Ovary (tissue), 9 donors: ENCODE data around the gene UGCG. TPM values are rescaled to one million over a fixed set of nuclear protein-coding genes. Genes with fewer than 3 reads are reported as not detected.

Experiments
- DNase-seq, 5 donors: peaks; one replicate each; pipeline ENCODE4 v3.0.0-alpha.2; 2019 to 2020
- H3K27ac ChIP-seq, 2 donors: fragments of 200-600 bp; one replicate each; pipeline versions ENCODE4 v1.5.1 to v1.8.0; 2019 to 2022
- H3K27me3 ChIP-seq: fragments of 200-600 bp; one replicate; pipeline ENCODE4 v1.8.0; 2022
- H3K36me3 ChIP-seq: fragments of 200-600 bp; sonication (generic); one replicate; pipeline ENCODE4 v1.5.1; 2019
- H3K4me1 ChIP-seq: one replicate; pipeline ENCODE4 v1.8.1; 2013; ENCODE audit warnings: mild to moderate bottlenecking, moderate library complexity; ENCODE audit not compliant: insufficient read depth
- H3K4me3 ChIP-seq: fragments of 200-600 bp; sonication (generic); one replicate; pipeline ENCODE4 v1.5.1; 2017
- H3K9me3 ChIP-seq, 2 donors: fragments of 200-600 bp in 1 of 2; sonication (generic) in 1 of 2; one replicate each; pipeline versions ENCODE4 v1.5.1 to v1.8.1; 2013 to 2019; ENCODE audit warnings: mild to moderate bottlenecking in 1 of 2, moderate library complexity in 1 of 2
- EP300 ChIP-seq: sonication (generic); formaldehyde crosslinking; IDR thresholded peaks from one replicate; pipeline ENCODE4 v1.6.1; 2017; ENCODE audit warnings: antibody characterized with exemption
- POLR2A ChIP-seq: fragments of 450-650 bp; IDR thresholded peaks from one replicate; pipeline ENCODE4 v1.6.1; 2017; ENCODE audit warnings: antibody characterized with exemption, mild to moderate bottlenecking, moderate library complexity
- WGBS, 3 donors: extraction: QIAGEN DNeasy Blood & Tissue Kit in 1 of 3; methylation state at CpG; one replicate each; pipeline versions ENCODE4 v1.1.5 to v1.1.7; 2013 to 2017; 5-methylcytosine and 5-hydroxymethylcytosine counted together
- intact Hi-C, 4 donors: fragments of 100-400 bp; cut with DNase I; formaldehyde crosslinking; loops; one replicate each; pipeline versions ENCODE4 v1.11.0 to v1.15.1; 2022 to 2023
- polyA plus RNA-seq, 2 donors: library from polyadenylated mRNA; stranded (reverse); fragments of 200-250 nt in 1 of 2; fragments of 350-450 nt in 1 of 2; fragmentation: Illumina TruSeq in 1 of 2; extraction: RNeasy Lipid Tissue Mini Kit (QIAGEN cat#74804) in 1 of 2; gene quantifications; one replicate each; pipeline ENCODE4 v1.2.3, GENCODE V29; 2013 to 2014
- total RNA-seq, 7 donors: library from RNA; depleted of rRNA in 2 of 7; stranded (reverse); fragments of >200 nt in 2 of 7; fragmentation: NEBNext Ultra II Directional in 3 of 7; extraction: Animal tissue kit (Norgen Biotek cat#: 25700) in 3 of 7; gene quantifications; one replicate each; pipeline versions ENCODE4 v1.1.0 to v1.2.4, GENCODE V29; 2016 to 2023
- TF ChIP-seq, protein P1 (sequence below), 3 donors: fragments of 450-650 bp in 2 of 3; fragments of 200-600 bp in 1 of 3; IDR thresholded peaks; one replicate each; pipeline versions ENCODE4 v1.5.1 to v1.8.0; 2016 to 2022; ENCODE audit warnings: antibody characterized with exemption in 3 of 3, mild to moderate bottlenecking in 1 of 3
- donor health status: DM: no; HTN: no; CAD: no; lungs with moderate emphysema.
- donor health status: DM: no; HTN: no; CAD: no.
- donor health status: Bipolar disorder and iron deficiency.
- donor health status: DM: yes; HTN: yes; CAD: no.
- donor health status: DM: no; HTN: no; CAD: no.
- donor health status: DM: yes; HTN: yes; CAD: no.

UGCG gene
- total and polyA plus RNA-seq, 9 donors, result 13.1 to 74.1 (median 19.8) TPM

DNA sequence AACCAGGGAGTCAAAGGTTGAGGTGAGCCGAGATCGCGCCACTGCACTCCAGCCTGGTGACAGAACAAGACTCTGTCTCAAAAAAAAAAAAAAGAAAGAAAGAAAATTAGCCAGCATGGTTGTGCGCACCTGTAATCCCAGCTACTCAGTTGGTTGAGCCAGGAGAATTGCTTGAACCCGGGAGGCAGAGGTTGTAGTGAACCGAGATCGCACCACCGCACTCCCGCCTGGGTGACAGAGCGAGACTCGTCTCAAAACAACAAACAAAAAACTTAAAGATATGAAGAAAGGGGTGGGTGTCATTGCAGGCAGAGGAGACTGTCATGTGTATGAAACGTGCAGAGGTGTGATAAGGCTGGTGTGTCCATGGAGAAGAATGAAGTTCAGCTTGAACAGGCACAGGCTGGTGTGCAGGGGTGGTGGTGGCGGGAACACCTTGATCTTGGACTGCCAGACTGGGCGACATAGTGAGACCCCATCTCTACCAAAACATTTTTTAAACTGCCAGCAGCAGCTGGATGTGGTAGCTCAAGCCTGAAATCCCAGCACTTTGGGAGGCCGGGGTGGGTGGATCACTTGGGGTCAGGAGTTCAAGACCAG is 69.6 kb downstream of the UGCG start:
- Histone ChIP-seq H3K27ac (no peak overlapping the region), H3K27me3 (no peaks in the 10 kb centered on the region), H3K36me3 (no peaks in the 10 kb centered on the region), H3K4me3 (no peak overlapping the region), H3K9me3 (no peaks in the 10 kb centered on the region), H3K4me1 (no peaks in the 10 kb centered on the region)
- no peak for DNase-seq
- TF ChIP-seq, protein P1, sequence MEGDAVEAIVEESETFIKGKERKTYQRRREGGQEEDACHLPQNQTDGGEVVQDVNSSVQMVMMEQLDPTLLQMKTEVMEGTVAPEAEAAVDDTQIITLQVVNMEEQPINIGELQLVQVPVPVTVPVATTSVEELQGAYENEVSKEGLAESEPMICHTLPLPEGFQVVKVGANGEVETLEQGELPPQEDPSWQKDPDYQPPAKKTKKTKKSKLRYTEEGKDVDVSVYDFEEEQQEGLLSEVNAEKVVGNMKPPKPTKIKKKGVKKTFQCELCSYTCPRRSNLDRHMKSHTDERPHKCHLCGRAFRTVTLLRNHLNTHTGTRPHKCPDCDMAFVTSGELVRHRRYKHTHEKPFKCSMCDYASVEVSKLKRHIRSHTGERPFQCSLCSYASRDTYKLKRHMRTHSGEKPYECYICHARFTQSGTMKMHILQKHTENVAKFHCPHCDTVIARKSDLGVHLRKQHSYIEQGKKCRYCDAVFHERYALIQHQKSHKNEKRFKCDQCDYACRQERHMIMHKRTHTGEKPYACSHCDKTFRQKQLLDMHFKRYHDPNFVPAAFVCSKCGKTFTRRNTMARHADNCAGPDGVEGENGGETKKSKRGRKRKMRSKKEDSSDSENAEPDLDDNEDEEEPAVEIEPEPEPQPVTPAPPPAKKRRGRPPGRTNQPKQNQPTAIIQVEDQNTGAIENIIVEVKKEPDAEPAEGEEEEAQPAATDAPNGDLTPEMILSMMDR (IDR thresholded peaks at IDR 0.05), result no peak
- TF ChIP-seq EP300 (no peak), POLR2A (no peak)
- intact Hi-C loops, result no loop called here
- 93% methylated on average over 15 of the region's 15 CpGs for WGBS, 3 donors

GRCh38 chr9:111966861-111967291 is 70.3 kb downstream of the UGCG start:
- WGBS, 3 donors, result 84 to 90% (median 87%) methylated on average over 1 of the region's 1 CpG
- Histone ChIP-seq H3K27ac (no peak overlapping the region), H3K9me3 (no peaks in the 10 kb centered on the region), H3K4me1 (no peaks in the 10 kb centered on the region), H3K27me3 (no peaks in the 10 kb centered on the region), H3K4me3 (no peak overlapping the region), H3K36me3 (no peaks in the 10 kb centered on the region)
- intact Hi-C loops, result no loop called here
- TF ChIP-seq, protein P1 (IDR thresholded peaks at IDR 0.05), result no peak
- no peak for TF ChIP-seq EP300
- no peak for TF ChIP-seq POLR2A
- no peak for DNase-seq

DNA sequence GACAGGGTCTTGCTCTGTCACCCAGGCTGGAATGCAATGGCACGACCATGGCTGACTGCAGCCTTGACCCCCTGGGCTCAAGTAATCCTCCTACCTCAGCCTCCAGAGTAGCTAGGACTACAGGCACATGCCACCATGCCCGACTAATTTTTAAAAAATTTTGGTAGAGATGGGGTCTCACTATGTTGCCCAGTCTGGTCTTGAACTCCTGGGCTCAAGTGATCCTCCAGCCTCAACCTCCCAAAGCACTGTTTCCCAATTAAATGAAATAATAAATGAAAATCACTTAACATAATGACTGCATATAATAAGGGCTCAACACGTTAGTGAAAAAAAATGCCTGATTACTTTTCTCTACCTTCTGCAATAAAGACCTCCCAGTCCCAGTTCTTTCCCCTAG is 71.0 kb downstream of the UGCG start:
- DNase-seq, result no peak
- Histone ChIP-seq H3K27ac (no peak overlapping the region), H3K4me1 (no peaks in the 10 kb centered on the region), H3K36me3 (no peaks in the 10 kb centered on the region), H3K4me3 (no peak overlapping the region), H3K9me3 (no peaks in the 10 kb centered on the region), H3K27me3 (no peaks in the 10 kb centered on the region)
- no peak for TF ChIP-seq POLR2A
- TF ChIP-seq, protein P1 (IDR thresholded peaks at IDR 0.05), result no peak
- no peak for TF ChIP-seq EP300
- intact Hi-C loops, result no loop called here
- 87 to 94% (median 92%) methylated on average over 3 of the region's 3 CpGs for WGBS, 3 donors

- 95 to 97% (median 95%) methylated on average over 5 of the region's 5 CpGs for WGBS, 3 donors
- Histone ChIP-seq H3K27me3 (no peaks in the 10 kb centered on the region), H3K4me1 (no peaks in the 10 kb centered on the region), H3K36me3 (no peaks in the 10 kb centered on the region), H3K4me3 (no peak overlapping the region), H3K9me3 (no peaks in the 10 kb centered on the region), H3K27ac (no peak overlapping the region)
- no peak for DNase-seq
- intact Hi-C loops, result no loop called here
- TF ChIP-seq, protein P1 (IDR thresholded peaks at IDR 0.05), result no peak
- TF ChIP-seq EP300, result no peak
- no peak for TF ChIP-seq POLR2A
Measured at GRCh38 chr9:111969061-111969460, 72.4 kb downstream of the UGCG start.
